HUDEP-2 (cell line): ENCODE data around the gene SEC31B.

Experiments used
- DNase-seq, 76 experiments: peaks; one replicate each; lab custom pipeline; 2025; ENCODE audit not compliant: unreplicated experiment in 76 of 76; lab: John Stamatoyannopoulos, UW

Gene SEC31B

GRCh38 chr10:100498059-100498458, 21.6 kb downstream of the SEC31B start:
- no peak for DNase-seq

- DNase-seq: no peak
Measured at GRCh38 chr10:100496567-100496966, 23.1 kb downstream of the SEC31B start.

DNA sequence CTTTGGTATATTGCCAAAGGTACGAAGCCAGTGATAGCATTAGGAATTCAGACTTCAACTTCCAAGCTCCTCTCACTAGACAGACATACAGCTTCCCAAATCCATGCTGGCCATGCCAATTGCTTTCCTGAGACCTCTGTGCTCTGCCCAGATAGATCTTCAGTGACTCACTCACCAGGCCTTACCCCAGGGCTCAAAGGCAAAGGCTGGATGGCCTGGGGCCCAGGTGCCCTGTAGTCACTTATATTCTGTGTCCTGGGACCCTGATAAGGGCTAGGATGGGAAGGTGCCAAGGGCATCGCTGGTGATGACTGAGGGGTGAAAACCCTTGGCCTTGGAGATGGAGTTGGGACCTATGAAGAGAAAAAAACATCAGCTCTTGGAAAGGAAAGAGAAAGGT, 29.1 kb downstream of the SEC31B start:
- DNase-seq: no peak

DNA sequence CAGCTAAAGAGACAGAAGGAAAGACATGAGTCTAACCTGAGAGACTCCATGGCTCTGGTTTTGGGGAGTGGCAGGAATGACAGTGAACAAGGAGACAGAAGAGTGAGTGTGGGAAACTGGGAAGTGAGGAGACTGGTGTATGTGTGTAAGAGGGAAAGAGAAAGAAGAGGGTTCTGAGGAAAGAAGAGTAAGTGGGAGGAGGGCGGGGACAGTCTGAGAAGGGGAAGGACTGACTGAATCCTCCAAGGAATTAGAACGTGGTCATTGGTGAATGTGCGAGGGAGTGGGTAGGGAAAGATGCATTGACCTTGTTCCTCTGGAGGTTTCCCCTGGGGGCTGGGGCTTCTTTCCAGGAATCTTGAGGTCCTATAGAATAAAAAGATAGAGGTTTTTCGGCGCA, 30.3 kb downstream of the SEC31B start:
- no peak for DNase-seq

- DNase-seq: no peak
Measured at GRCh38 chr10:100487529-100487928, 32.1 kb downstream of the SEC31B start.

GRCh38 chr10:100485801-100486495, 33.7 kb downstream of the SEC31B start:
- no peak for DNase-seq

DNA sequence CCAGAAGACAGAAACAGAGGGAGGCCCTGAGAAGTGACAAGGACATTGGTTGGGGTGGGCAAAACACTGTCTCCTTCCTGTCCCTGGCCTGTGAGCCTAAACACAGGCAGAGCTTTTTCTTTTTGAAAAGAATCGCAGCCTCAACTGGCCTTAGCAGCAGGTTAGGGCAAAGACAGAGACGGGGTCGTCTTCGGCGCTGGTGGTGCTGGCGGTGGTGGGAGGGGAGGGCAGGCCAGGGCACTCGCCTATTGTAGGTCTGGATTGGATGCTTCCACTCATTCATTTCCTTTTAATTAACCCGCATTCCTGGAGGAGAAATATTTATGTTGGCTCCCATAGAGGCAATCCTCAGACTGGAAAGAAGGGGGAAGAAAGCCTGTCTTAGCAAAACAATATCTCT, 34.3 kb downstream of the SEC31B start:
- DNase-seq: no peak

- DNase-seq: no peak
Measured at GRCh38 chr10:100483876-100484666, 35.6 kb downstream of the SEC31B start.

GRCh38 chr10:100482834-100483185, 36.9 kb downstream of the SEC31B start:
- no peak for DNase-seq

- peak in 54 of 76 experiments; percentile 5 to 75 (median 28) for DNase-seq
Measured at GRCh38 chr10:100482181-100482833, 37.4 kb downstream of the SEC31B start.

GRCh38 chr10:100481462-100482081, 38.1 kb downstream of the SEC31B start:
- DNase-seq: peak in 75 of 76 experiments; percentile 4 to 94 (median 76)

- DNase-seq: no peak
Measured at GRCh38 chr10:100480002-100480401, 39.7 kb downstream of the SEC31B start.

DNA sequence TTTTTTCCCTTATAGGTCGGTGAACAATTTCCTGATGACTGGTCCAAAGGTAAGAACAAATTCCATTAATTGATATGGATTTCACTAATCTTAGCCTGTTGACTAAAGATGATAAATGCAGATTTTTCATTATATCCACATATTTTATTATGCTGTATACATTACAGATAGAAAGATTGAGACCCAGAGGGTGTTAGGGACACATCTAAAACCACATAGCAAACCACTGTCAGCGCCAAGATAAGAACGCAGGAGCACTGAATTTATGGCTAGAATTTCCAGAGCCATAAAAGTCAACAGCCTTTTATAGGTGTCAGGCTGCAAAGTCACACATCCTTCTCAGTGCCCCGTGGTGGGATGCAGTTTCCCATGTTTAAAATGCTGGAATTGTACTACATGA, 40.6 kb downstream of the SEC31B start:
- DNase-seq: no peak

- DNase-seq: no peak
Measured at GRCh38 chr10:100477970-100478369, 41.7 kb downstream of the SEC31B start.

GRCh38 chr10:100470367-100470766, 49.3 kb downstream of the SEC31B start:
- no peak for DNase-seq

DNA sequence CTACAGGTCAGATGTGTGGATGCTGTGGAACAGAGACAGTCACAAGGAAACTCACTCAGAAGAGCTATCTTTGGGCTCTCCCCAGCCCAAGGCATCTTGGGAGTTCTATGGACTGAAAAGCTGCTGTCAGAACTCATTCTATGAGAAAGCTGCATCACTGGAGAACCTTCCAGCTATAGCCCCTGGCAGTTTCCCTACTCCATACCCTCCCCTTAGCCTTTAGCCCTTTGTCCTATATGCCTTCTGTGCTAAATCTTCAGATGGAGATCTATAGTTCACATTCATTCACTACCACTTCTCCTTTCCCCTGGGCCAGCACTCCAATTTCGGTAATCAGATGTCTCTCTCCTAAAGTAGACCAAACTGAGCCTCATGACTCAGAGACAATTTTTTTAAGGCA, 49.9 kb downstream of the SEC31B start:
- DNase-seq: no peak

GRCh38 chr10:100468978-100469377, 50.7 kb downstream of the SEC31B start:
- DNase-seq: no peak

GRCh38 chr10:100468322-100468721, 51.3 kb downstream of the SEC31B start:
- no peak for DNase-seq

DNA sequence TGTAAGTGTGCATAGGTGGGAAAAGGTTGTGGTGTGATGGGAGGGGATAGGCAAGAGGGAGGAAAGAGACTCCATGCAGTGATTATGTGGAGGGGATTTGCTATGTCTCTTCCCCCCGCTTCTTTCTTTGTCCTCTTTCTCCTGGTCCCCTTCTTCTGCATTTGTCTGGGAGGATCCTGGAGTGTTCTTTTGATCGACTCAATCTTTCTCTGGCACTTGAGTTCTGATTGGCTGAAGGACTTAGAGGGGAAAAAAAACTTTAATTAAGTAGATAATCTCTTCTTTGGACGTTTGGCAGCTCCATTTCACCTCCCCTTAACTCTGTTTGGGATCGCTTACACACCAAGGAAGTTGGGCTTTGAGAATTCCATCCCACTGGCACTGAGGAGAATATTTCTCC, 57.0 kb downstream of the SEC31B start, which contains the start of gene WNT8B:
Gene WNT8B, plus strand, starts transcription at position 301 of the 400 bp plus-strand sequence. CDS start 160 bp downstream, outside the sequence.
- no peak for DNase-seq

GRCh38 chr10:100448951-100449350, 70.7 kb downstream of the SEC31B start:
- no peak for DNase-seq

DNA sequence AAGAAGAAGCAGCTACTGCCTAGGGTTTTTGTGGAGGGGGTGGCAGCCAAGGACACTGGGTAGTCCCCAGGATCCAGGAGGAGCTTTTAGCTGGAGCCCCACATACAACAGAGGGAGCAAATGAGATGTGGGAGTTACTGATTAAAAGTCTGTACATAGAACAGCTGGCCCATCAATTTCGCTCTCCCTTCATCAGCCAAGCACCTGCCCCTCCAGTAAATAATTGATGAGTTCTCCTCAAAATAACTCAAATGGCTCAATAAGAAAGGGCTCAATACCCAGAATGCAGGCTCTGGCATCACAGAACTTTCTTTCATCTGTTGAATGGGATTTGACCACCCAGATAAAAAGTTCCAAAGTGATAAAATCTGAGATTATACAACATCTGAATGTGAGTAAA, 72.0 kb downstream of the SEC31B start:
- no peak for DNase-seq
